Measurements from ENCODE around the gene SUPT7L.

DNA sequence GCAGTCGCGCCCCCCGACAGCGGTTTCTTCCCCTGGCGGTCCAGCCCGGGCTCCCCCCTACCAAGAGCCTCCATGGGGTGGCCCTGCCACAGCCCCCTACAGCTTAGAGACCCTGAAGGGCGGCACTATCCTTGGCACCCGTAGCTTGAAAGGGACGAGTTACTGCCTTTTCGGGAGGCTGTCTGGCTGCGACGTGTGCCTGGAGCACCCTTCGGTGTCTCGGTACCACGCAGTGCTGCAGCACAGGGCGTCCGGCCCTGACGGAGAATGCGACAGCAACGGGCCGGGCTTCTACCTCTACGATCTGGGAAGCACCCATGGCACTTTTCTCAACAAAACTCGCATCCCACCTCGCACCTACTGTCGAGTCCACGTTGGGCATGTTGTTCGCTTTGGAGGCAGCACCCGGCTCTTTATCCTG, 750 bp upstream of the SUPT7L start:
- TF ChIP-seq, protein P1, sequence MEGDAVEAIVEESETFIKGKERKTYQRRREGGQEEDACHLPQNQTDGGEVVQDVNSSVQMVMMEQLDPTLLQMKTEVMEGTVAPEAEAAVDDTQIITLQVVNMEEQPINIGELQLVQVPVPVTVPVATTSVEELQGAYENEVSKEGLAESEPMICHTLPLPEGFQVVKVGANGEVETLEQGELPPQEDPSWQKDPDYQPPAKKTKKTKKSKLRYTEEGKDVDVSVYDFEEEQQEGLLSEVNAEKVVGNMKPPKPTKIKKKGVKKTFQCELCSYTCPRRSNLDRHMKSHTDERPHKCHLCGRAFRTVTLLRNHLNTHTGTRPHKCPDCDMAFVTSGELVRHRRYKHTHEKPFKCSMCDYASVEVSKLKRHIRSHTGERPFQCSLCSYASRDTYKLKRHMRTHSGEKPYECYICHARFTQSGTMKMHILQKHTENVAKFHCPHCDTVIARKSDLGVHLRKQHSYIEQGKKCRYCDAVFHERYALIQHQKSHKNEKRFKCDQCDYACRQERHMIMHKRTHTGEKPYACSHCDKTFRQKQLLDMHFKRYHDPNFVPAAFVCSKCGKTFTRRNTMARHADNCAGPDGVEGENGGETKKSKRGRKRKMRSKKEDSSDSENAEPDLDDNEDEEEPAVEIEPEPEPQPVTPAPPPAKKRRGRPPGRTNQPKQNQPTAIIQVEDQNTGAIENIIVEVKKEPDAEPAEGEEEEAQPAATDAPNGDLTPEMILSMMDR (conservative IDR thresholded peaks at IDR 0.05), result no peak
- TF ChIP-seq ZFX (IDR thresholded peaks at IDR 0.05), result no peak
